Duodenal mucosa (tissue), 2 donors: ENCODE data around the gene GATAD2A.

ENCODE experiments used
- H3K27ac ChIP-seq: one replicate; pipeline ENCODE4 v1.7.0; 2013; ENCODE audit warnings: low read depth, low read length
- H3K27me3 ChIP-seq, 2 donors: one replicate each; pipeline ENCODE4 v1.7.0; 2013; ENCODE audit warnings: low read length in 2 of 2, control low read depth in 1 of 2; ENCODE audit not compliant: insufficient read depth in 2 of 2, control insufficient read depth in 1 of 2
- H3K36me3 ChIP-seq, 2 donors: one replicate each; pipeline ENCODE4 v1.7.0; 2013; ENCODE audit warnings: low read length in 2 of 2, control low read depth in 1 of 2; ENCODE audit not compliant: insufficient read depth in 2 of 2, control insufficient read depth in 1 of 2
- H3K4me1 ChIP-seq, 2 donors: one replicate each; pipeline ENCODE4 v1.7.0; 2013; ENCODE audit warnings: low read length in 2 of 2, control low read depth in 1 of 2; ENCODE audit not compliant: insufficient read depth in 2 of 2, control insufficient read depth in 1 of 2
- H3K4me3 ChIP-seq, 2 donors: one replicate each; pipeline ENCODE4 v1.7.0; 2013; ENCODE audit warnings: low read length in 2 of 2, low read depth in 1 of 2
- H3K9ac ChIP-seq, 2 donors: one replicate each; pipeline ENCODE4 v1.7.0; 2013; ENCODE audit warnings: low read length in 2 of 2, low read depth in 1 of 2
- H3K9me3 ChIP-seq, 2 donors: one replicate each; pipeline ENCODE4 v1.7.0; 2013; ENCODE audit warnings: low read length in 2 of 2, control low read depth in 1 of 2; ENCODE audit not compliant: control insufficient read depth in 1 of 2

Gene GATAD2A

GRCh38 chr19:19499272-19499995 is 94.0 kb downstream of the GATAD2A start:
- H3K27me3 ChIP-seq, result no peaks in the 10 kb centered on the region
- H3K27ac ChIP-seq, result no peak overlapping the region
- no peaks in the 10 kb centered on the region for H3K9me3 ChIP-seq
- no peak overlapping the region for H3K4me3 ChIP-seq
- H3K9ac ChIP-seq, result no peak overlapping the region
- H3K4me1 ChIP-seq, result no peaks in the 10 kb centered on the region
- peaks cover 50 to 95% of the 10 kb centered on the region in 2 donors for H3K36me3 ChIP-seq

- Histone ChIP-seq H3K9me3 (no peaks in the 10 kb centered on the region), H3K4me3 (no peak overlapping the region), H3K27ac (no peak overlapping the region), H3K36me3 (peaks cover 45 to 100% of the 10 kb centered on the region in 2 donors), H3K9ac (no peak overlapping the region), H3K27me3 (no peaks in the 10 kb centered on the region), H3K4me1 (no peaks in the 10 kb centered on the region)
Observed at GRCh38 chr19:19500975-19501644, 95.6 kb downstream of the GATAD2A start.

- Histone ChIP-seq H3K4me1 (no peaks in the 10 kb centered on the region), H3K36me3 (peaks cover 39 to 100% of the 10 kb centered on the region in 2 donors), H3K27ac (no peak overlapping the region)
Observed at GRCh38 chr19:19501798-19502197, 96.3 kb downstream of the GATAD2A start.

DNA sequence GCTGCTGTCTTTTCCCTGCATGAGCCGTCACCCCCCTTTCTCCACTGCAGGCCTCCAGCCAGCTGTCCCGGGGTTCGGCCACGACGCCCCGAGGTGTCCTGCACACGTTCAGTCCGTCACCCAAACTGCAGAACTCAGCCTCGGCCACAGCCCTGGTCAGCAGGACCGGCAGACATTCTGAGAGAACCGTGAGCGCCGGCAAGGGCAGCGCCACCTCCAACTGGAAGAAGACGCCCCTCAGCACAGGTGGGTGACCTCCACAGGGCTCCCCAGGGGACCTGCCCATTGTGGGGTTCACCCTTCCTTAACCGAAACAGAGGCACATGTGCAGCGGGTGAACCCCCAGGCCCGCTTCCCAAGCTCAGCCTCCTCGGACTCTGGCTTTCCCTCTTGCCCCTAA is 96.8 kb downstream of the GATAD2A start:
- Histone ChIP-seq H3K4me3 (no peak overlapping the region), H3K4me1 (no peaks in the 10 kb centered on the region), H3K27ac (no peak overlapping the region), H3K36me3 (peaks cover 38 to 100% of the 10 kb centered on the region in 2 donors), H3K9me3 (no peaks in the 10 kb centered on the region), H3K9ac (no peak overlapping the region), H3K27me3 (no peaks in the 10 kb centered on the region)

More at GRCh38 chr19:19501798-19502197, 96.3 kb downstream of the GATAD2A start:
- no peaks in the 10 kb centered on the region for H3K9me3 ChIP-seq
- H3K4me3 ChIP-seq, result no peak overlapping the region
- H3K27me3 ChIP-seq, result no peaks in the 10 kb centered on the region
- H3K9ac ChIP-seq, result no peak overlapping the region

DNA sequence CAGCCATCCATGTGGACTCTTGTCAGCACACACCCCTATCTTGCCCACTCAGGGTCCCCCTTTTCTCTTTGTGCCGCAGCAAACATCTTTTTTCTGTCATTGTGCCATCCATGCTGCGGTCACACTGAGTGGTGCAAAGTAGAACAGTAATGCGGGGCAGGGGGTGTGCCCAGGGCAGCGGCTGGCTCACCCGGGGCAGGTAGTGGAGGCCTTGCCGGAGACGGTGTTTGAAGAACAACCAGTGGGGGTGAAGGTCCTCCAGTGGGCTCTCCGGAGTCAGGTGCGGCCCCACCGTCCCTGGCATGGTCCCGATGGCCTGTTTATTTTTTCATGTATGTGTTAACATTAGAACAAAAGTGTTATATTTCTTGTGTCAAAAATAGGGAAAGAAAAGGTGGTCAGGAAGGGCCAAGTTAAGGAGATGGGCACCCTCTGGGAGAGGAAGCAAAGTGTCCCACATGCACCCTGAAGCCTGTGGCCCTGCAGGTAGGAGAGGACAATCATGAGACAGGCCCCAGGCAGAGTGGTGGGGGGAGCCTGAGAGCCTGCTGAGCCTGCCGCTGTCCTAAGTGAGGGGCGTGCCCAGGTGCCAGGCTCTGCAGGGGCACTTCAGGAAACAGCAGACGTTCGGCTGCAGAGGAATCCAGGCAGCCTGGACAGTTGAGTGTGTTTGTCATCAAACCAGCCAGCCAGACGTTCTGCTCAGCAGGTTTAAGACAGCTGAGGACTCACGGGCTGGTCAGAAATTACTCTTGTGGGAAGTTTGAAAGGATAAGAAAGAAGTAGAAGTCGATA is 97.5 kb downstream of the GATAD2A start:
- Histone ChIP-seq H3K36me3 (peaks cover 40 to 98% of the 10 kb centered on the region in 2 donors), H3K9ac (no peak overlapping the region), H3K27me3 (no peaks in the 10 kb centered on the region), H3K27ac (no peak overlapping the region), H3K9me3 (no peaks in the 10 kb centered on the region), H3K4me3 (no peak overlapping the region), H3K4me1 (no peaks in the 10 kb centered on the region)

DNA sequence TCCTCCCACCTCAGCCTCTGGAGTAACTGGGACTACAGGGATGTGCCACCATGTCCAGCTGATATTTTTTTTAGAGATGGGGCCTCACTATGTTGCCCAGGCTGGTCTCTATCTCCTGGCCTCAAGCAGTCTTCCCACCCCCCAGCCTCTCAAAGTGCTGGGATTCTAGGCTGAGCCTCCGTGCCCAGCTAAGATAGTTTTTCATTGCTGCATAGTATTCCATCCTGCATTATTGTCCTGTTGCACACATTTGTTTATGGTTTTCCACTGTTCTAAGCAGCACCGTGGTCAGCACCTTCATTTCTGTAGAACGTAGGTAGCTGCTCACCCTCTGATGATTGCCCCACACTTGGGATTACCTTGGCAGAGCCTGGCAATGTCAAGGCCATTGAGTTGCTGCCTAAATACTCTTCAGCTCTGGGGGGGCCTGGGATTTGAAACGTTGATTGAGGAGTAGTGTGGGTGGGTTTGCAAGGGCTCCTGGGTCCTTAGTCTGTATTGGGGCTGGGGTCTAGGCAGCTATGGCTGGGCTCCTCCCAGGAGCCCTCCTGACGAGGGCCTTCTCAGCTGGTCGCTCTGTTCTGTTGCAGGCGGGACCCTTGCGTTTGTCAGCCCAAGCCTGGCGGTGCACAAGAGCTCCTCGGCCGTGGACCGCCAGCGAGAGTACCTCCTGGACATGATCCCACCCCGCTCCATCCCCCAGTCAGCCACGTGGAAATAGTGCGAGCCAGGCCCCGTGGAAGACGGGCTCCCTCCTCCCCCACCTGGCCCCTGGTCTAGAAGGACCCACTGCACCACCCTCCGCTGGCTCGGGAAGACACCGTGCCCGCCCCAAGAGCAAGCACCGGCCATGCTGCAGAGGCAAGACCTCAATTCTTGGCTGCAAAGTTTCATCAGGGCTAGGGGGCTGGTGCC is 99.5 kb downstream of the GATAD2A start:
- H3K27me3 ChIP-seq, result no peaks in the 10 kb centered on the region
- H3K4me3 ChIP-seq, result no peak overlapping the region
- no peaks in the 10 kb centered on the region for H3K9me3 ChIP-seq
- H3K9ac ChIP-seq, result no peak overlapping the region
- no peaks in the 10 kb centered on the region for H3K4me1 ChIP-seq
- no peak overlapping the region for H3K27ac ChIP-seq
- H3K36me3 ChIP-seq, result peaks cover 35 to 82% of the 10 kb centered on the region in 2 donors

DNA sequence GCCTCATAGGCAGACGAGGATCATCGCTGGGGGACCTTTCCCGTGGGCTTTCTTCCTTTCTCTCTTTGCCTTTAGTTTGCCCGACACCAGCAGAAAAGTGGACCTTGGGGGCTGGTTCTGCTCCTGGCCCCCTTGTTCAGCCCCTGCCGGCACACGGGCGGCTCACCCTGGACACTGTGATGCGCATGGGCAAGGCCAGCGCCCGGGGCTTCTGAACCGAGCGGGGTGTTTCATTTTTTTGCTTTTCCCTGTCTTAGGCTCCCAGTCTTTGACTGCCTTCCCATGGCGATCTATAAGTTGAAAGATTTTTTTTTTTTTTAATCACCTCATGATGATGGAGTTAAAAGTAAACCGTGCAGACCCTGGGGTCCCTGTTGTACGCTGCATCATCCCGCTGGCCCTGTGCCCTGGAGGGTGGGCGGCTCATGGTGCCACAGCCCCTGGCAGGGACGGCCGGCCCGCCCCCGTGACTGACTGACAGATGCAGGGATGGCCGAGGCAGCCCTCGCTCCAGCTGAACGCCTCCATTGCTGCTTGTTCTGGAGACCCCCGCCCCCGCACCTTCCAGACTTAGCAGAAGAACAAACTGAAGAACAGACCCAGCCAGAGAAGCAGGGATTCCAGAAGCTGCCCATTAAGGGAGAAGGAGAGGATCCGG is 100.3 kb downstream of the GATAD2A start:
- no peak overlapping the region for H3K9ac ChIP-seq
- no peaks in the 10 kb centered on the region for H3K27me3 ChIP-seq
- no peak overlapping the region for H3K27ac ChIP-seq
- H3K4me3 ChIP-seq, result no peak overlapping the region
- peaks cover 31 to 74% of the 10 kb centered on the region in 2 donors for H3K36me3 ChIP-seq
- H3K9me3 ChIP-seq, result no peaks in the 10 kb centered on the region
- no peaks in the 10 kb centered on the region for H3K4me1 ChIP-seq

GRCh38 chr19:19506592-19506991 is 101.1 kb downstream of the GATAD2A start:
- H3K36me3 ChIP-seq, result peaks cover 31 to 66% of the 10 kb centered on the region in 2 donors
- H3K27ac ChIP-seq, result no peak overlapping the region
- H3K4me1 ChIP-seq, result no peaks in the 10 kb centered on the region
- no peaks in the 10 kb centered on the region for H3K9me3 ChIP-seq
- H3K9ac ChIP-seq, result no peak overlapping the region
- no peak overlapping the region for H3K4me3 ChIP-seq
- H3K27me3 ChIP-seq, result no peaks in the 10 kb centered on the region

GRCh38 chr19:19507354-19507753 is 101.9 kb downstream of the GATAD2A start:
- H3K36me3 ChIP-seq, result peaks cover 25 to 59% of the 10 kb centered on the region in 2 donors
- no peaks in the 10 kb centered on the region for H3K27me3 ChIP-seq
- H3K27ac ChIP-seq, result no peak overlapping the region
- H3K9ac ChIP-seq, result no peak overlapping the region
- no peak overlapping the region for H3K4me3 ChIP-seq
- peaks cover 0 to 2% of the 10 kb centered on the region in 2 donors for H3K4me1 ChIP-seq
- H3K9me3 ChIP-seq, result no peaks in the 10 kb centered on the region
